ENCODE results near the gene SON.

SON gene

DNA sequence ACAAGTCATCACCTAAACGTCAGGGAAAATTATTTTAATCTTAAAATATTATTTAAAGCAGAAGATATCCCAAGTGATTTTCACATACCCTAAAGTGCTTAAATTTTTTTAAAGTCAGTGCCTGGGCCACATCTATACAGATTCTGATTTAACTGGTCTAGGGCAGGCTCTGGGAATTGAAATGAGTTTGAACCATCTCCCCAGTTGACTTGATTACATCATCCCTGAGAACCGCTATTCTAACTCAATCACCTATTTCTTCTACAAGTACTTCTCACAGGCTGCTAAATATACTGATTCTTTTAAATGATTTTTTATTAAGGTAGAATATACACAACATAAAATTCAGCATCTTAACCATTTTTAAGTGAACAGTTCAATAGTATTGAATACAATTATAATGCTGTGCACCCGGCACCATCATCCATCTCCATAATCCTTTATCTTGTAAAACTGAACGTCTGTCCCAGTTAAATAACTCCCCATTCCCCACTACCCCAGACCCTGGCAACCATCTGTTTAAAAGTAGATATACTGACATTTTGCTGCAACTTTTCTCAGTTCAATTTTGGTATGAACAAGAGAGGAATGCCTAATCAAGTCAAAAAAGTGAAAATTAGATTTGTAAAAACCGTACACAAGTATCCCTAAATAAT lies 20.4 kb upstream of the SON start:
- H3K27ac ChIP-seq (ENCODE audit: low read depth, low read length, severe bottlenecking): no peak overlapping the region
- H3K9me3 ChIP-seq (ENCODE audit: control insufficient read depth, low read length): no peaks in the 10 kb centered on the region
- 92% methylated on average over 2 of the region's 5 CpGs; no CpG with 5 or more reads in 1 of the 2 experiments for WGBS, 2 experiments (ENCODE audit: insufficient coverage in 2 of 2)
- H3K4me1 ChIP-seq (ENCODE audit: control insufficient read depth, insufficient read depth, low read length, poor library complexity, severe bottlenecking): no peaks in the 10 kb centered on the region
- H3K36me3 ChIP-seq (ENCODE audit: control insufficient read depth, insufficient read depth, low read length): peaks cover 88% of the 10 kb centered on the region
- H3K4me3 ChIP-seq (ENCODE audit: extremely low read depth, insufficient read depth, low read length, poor library complexity, severe bottlenecking): no peak overlapping the region

- peaks cover 88% of the 10 kb centered on the region for H3K36me3 ChIP-seq (ENCODE audit: control insufficient read depth, insufficient read depth, low read length)
- no peak overlapping the region for H3K4me3 ChIP-seq (ENCODE audit: extremely low read depth, insufficient read depth, low read length, poor library complexity, severe bottlenecking)
- no peak overlapping the region for H3K27ac ChIP-seq (ENCODE audit: low read depth, low read length, severe bottlenecking)
- no peaks in the 10 kb centered on the region for H3K4me1 ChIP-seq (ENCODE audit: control insufficient read depth, insufficient read depth, low read length, poor library complexity, severe bottlenecking)
- 100% methylated on average over 1 of the region's 1 CpG for WGBS, 2 experiments (ENCODE audit: insufficient coverage in 2 of 2)
- H3K9me3 ChIP-seq (ENCODE audit: control insufficient read depth, low read length): no peaks in the 10 kb centered on the region
Observed at GRCh38 chr21:33522953-33523349, 19.9 kb upstream of the SON start.

GRCh38 chr21:33531007-33531406 lies 11.8 kb upstream of the SON start:
- no peaks in the 10 kb centered on the region for H3K9me3 ChIP-seq (ENCODE audit: control insufficient read depth, low read length)
- H3K4me1 ChIP-seq (ENCODE audit: control insufficient read depth, insufficient read depth, low read length, poor library complexity, severe bottlenecking): no peaks in the 10 kb centered on the region
- WGBS, 2 experiments (ENCODE audit: insufficient coverage in 2 of 2): no CpG with 5 or more reads among the region's 3 CpGs
- H3K36me3 ChIP-seq (ENCODE audit: control insufficient read depth, insufficient read depth, low read length): peaks cover 92% of the 10 kb centered on the region
- no peak overlapping the region for H3K27ac ChIP-seq (ENCODE audit: low read depth, low read length, severe bottlenecking)
- H3K4me3 ChIP-seq (ENCODE audit: extremely low read depth, insufficient read depth, low read length, poor library complexity, severe bottlenecking): no peak overlapping the region

GRCh38 chr21:33537212-33537611 lies 5.6 kb upstream of the SON start:
- H3K4me3 ChIP-seq (ENCODE audit: extremely low read depth, insufficient read depth, low read length, poor library complexity, severe bottlenecking): no peak overlapping the region
- H3K27ac ChIP-seq (ENCODE audit: low read depth, low read length, severe bottlenecking): no peak overlapping the region
- WGBS, 2 experiments (ENCODE audit: insufficient coverage in 2 of 2): no CpG with 5 or more reads among the region's 2 CpGs
- peaks cover 71% of the 10 kb centered on the region for H3K36me3 ChIP-seq (ENCODE audit: control insufficient read depth, insufficient read depth, low read length)
- no peaks in the 10 kb centered on the region for H3K4me1 ChIP-seq (ENCODE audit: control insufficient read depth, insufficient read depth, low read length, poor library complexity, severe bottlenecking)
- no peaks in the 10 kb centered on the region for H3K9me3 ChIP-seq (ENCODE audit: control insufficient read depth, low read length)

DNA sequence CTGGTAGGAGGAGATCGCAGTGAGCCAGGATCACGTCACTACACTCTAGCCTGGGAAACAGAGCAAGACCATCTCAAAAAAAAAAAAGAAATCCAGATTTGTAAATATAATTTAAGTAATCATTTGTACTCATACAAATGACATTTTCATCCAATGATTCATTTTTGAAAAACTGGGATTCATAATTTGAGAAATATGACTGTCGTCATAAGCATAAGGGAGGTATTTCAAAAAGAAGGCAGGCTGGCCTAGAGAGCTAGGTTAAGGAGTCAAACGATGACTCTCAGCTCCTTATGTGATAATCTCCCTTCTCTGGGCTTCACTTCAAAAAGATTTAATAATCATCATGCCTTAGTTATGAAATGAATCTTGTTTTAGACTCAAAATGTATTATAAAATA lies 3.2 kb upstream of the SON start:
- WGBS, 2 experiments (ENCODE audit: insufficient coverage in 2 of 2): 100% methylated on average over 1 of the region's 4 CpGs; no CpG with 5 or more reads in 1 of the 2 experiments
- H3K36me3 ChIP-seq (ENCODE audit: control insufficient read depth, insufficient read depth, low read length): peaks cover 49% of the 10 kb centered on the region
- no peak overlapping the region for H3K4me3 ChIP-seq (ENCODE audit: extremely low read depth, insufficient read depth, low read length, poor library complexity, severe bottlenecking)

GRCh38 chr21:33540711-33541104 lies 2.1 kb upstream of the SON start:
- 60% methylated on average over 1 of the region's 3 CpGs; no CpG with 5 or more reads in 1 of the 2 experiments for WGBS, 2 experiments (ENCODE audit: insufficient coverage in 2 of 2)
- Histone ChIP-seq H3K4me1 (ENCODE audit: control insufficient read depth, insufficient read depth, low read length, poor library complexity, severe bottlenecking) (no peaks in the 10 kb centered on the region), H3K27ac (ENCODE audit: low read depth, low read length, severe bottlenecking) (no peak overlapping the region), H3K36me3 (ENCODE audit: control insufficient read depth, insufficient read depth, low read length) (peaks cover 38% of the 10 kb centered on the region), H3K4me3 (ENCODE audit: extremely low read depth, insufficient read depth, low read length, poor library complexity, severe bottlenecking) (peak overlapping the region; percentile 87), H3K9me3 (ENCODE audit: control insufficient read depth, low read length) (no peaks in the 10 kb centered on the region)

More for the DNA sequence above, 3.2 kb upstream of the SON start:
- Histone ChIP-seq H3K4me1 (ENCODE audit: control insufficient read depth, insufficient read depth, low read length, poor library complexity, severe bottlenecking) (no peaks in the 10 kb centered on the region), H3K27ac (ENCODE audit: low read depth, low read length, severe bottlenecking) (no peak overlapping the region), H3K9me3 (ENCODE audit: control insufficient read depth, low read length) (no peaks in the 10 kb centered on the region)

- Histone ChIP-seq H3K27ac (ENCODE audit: low read depth, low read length, severe bottlenecking) (peak overlapping the region; percentile 99), H3K9me3 (ENCODE audit: control insufficient read depth, low read length) (no peaks in the 10 kb centered on the region), H3K4me3 (ENCODE audit: extremely low read depth, insufficient read depth, low read length, poor library complexity, severe bottlenecking) (peak overlapping the region; percentile 87), H3K36me3 (ENCODE audit: control insufficient read depth, insufficient read depth, low read length) (peaks cover 36% of the 10 kb centered on the region), H3K4me1 (ENCODE audit: control insufficient read depth, insufficient read depth, low read length, poor library complexity, severe bottlenecking) (no peaks in the 10 kb centered on the region)
- 48 to 56% methylated on average over 15 to 16 of the region's 19 CpGs for WGBS, 2 experiments (ENCODE audit: insufficient coverage in 2 of 2)
Observed at GRCh38 chr21:33541105-33541711, 1.6 kb upstream of the SON start.

- peaks cover 36% of the 10 kb centered on the region for H3K36me3 ChIP-seq (ENCODE audit: control insufficient read depth, insufficient read depth, low read length)
- no peaks in the 10 kb centered on the region for H3K4me1 ChIP-seq (ENCODE audit: control insufficient read depth, insufficient read depth, low read length, poor library complexity, severe bottlenecking)
- peak within 1 kb of the TSS; percentile 99 for H3K27ac ChIP-seq (ENCODE audit: low read depth, low read length, severe bottlenecking)
- 0% methylated on average over 45 to 48 of the region's 56 CpGs for WGBS, 2 experiments (ENCODE audit: insufficient coverage in 2 of 2)
- H3K9me3 ChIP-seq (ENCODE audit: control insufficient read depth, low read length): no peaks in the 10 kb centered on the region
- peak within 1 kb of the TSS; percentile 87 for H3K4me3 ChIP-seq (ENCODE audit: extremely low read depth, insufficient read depth, low read length, poor library complexity, severe bottlenecking)
Observed at GRCh38 chr21:33541756-33542639, 840 bp upstream of the SON start, which contains the start of gene GART. Gene GART, minus strand, starts transcription at chr21:33542117. Its CDS starts 2,802 bp downstream, at chr21:33539315.

DNA sequence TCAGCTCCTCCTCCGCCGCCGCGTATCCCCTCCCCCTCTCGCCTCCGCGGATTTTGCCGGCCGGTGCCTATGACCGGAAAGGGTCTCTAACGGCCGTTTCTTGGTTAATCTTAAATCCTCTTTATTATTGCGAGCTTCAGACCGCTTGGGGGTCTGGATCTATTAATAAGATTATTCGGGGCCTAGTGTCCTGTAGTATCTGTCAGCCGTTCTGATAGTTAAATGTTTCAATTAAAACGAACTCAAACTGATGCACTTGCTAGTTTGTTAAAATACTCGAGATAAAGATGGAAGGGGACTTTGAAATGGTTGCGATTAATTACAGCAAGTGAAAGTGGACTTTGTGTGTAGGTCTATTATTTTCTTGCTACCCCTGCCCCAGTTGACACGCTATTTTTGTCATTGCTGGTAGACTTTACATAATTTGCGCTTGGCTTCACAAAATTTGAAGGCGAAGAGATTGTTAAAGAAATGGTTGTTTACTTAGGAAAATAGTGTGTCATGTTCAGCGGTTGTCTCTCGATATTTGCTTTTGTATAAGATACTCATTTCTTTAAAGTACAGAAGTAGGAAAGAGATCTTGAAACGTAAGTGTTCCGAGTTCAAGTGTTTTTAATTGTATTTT lies 779 bp downstream of the SON start:
- peak overlapping the region; percentile 99 for H3K27ac ChIP-seq (ENCODE audit: low read depth, low read length, severe bottlenecking)
- H3K36me3 ChIP-seq (ENCODE audit: control insufficient read depth, insufficient read depth, low read length): peaks cover 33% of the 10 kb centered on the region
- WGBS, 2 experiments (ENCODE audit: insufficient coverage in 2 of 2): 0% methylated on average over 6 to 8 of the region's 26 CpGs

DNA sequence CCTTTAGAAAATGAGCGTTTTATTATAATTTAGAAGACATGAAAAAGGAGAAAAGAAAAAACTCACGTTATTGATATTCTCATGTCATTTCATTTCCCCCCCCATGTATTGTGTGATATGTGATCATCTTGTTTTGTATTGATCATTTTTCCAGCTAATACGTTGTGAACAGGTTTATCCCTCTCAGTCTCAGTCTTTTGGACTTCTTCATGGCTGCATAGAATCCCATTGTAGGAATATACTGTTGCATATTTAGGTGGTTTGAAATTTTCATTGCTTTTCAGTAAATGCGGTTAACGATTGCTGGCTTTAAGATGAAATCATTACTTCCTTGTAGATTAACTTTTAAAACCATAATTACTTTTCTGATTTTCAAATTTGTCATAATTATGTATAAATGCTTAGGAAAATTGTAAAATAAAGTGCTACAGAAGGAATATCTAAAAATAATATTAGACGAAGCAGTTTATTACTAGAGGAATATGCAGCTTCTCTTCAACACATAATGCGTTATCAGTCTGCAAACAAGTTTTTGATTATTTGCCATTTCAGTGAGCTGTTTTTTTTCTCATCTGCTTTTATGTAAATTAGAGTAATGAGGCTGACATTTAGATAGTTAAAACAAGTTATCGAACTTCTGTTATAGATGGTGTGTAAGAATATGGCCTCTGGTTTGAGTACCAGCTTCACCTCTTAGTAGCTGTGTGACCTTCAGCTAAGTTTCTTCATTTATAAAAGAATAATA lies 1.8 kb downstream of the SON start:
- Histone ChIP-seq H3K9me3 (ENCODE audit: control insufficient read depth, low read length) (no peaks in the 10 kb centered on the region), H3K27ac (ENCODE audit: low read depth, low read length, severe bottlenecking) (no peak overlapping the region), H3K4me3 (ENCODE audit: extremely low read depth, insufficient read depth, low read length, poor library complexity, severe bottlenecking) (peak overlapping the region; percentile 87), H3K36me3 (ENCODE audit: control insufficient read depth, insufficient read depth, low read length) (peaks cover 34% of the 10 kb centered on the region), H3K4me1 (ENCODE audit: control insufficient read depth, insufficient read depth, low read length, poor library complexity, severe bottlenecking) (no peaks in the 10 kb centered on the region)
- WGBS, 2 experiments (ENCODE audit: insufficient coverage in 2 of 2): 0% methylated on average over 1 of the region's 8 CpGs; no CpG with 5 or more reads in 1 of the 2 experiments

More for the DNA sequence above, 779 bp downstream of the SON start:
- Histone ChIP-seq H3K9me3 (ENCODE audit: control insufficient read depth, low read length) (no peaks in the 10 kb centered on the region), H3K4me1 (ENCODE audit: control insufficient read depth, insufficient read depth, low read length, poor library complexity, severe bottlenecking) (no peaks in the 10 kb centered on the region), H3K4me3 (ENCODE audit: extremely low read depth, insufficient read depth, low read length, poor library complexity, severe bottlenecking) (peak overlapping the region; percentile 87)

All from mesodermal cell (in vitro differentiated cells).